Mesendoderm (in vitro differentiated cells): ENCODE data around the gene SPEF1.

Experiments
- DNase-seq: peaks from one replicate; pipeline ENCODE4 v3.0.0; 2013
- H2AK5ac ChIP-seq: 2 replicates; pipeline ENCODE4 v1.6.1; 2013; ENCODE audit warnings: low read length, inconsistent platforms
- H2BK120ac ChIP-seq: 2 replicates; pipeline ENCODE4 v1.6.1; 2013; ENCODE audit warnings: low read depth, mild to moderate bottlenecking, low read length, moderate library complexity, mixed read lengths
- H2BK15ac ChIP-seq: replicated peaks from 2 replicates; pipeline ENCODE4 v1.6.1; 2013; ENCODE audit warnings: low read depth, mild to moderate bottlenecking, moderate library complexity
- H2BK5ac ChIP-seq: 2 replicates; pipeline ENCODE4 v1.6.1; 2013; ENCODE audit warnings: low read length, inconsistent platforms
- H3K18ac ChIP-seq: 2 replicates; pipeline ENCODE4 v1.6.1; 2013; ENCODE audit warnings: mild to moderate bottlenecking, low read length, mixed read lengths
- H3K23ac ChIP-seq: one replicate; pipeline ENCODE4 v1.6.1; 2013; ENCODE audit warnings: low read length
- H3K27ac ChIP-seq: 2 replicates; pipeline ENCODE4 v1.5.1; 2013; ENCODE audit warnings: low read depth, mild to moderate bottlenecking, inconsistent platforms, low read length, moderate library complexity
- H3K27me3 ChIP-seq: 2 replicates; pipeline ENCODE4 v1.6.1; 2013; ENCODE audit warnings: low read length, control low read depth, mild to moderate bottlenecking, inconsistent platforms; ENCODE audit not compliant: insufficient read depth, poor library complexity
- H3K36me3 ChIP-seq: 2 replicates; pipeline ENCODE4 v1.6.1; 2013; ENCODE audit warnings: low read length, inconsistent platforms; ENCODE audit not compliant: control insufficient read depth, insufficient read depth
- H3K4ac ChIP-seq: one replicate; pipeline ENCODE4 v1.6.1; 2013; ENCODE audit warnings: low read depth, mild to moderate bottlenecking, low read length, moderate library complexity
- H3K4me1 ChIP-seq: 2 replicates; pipeline ENCODE4 v1.6.1; 2013; ENCODE audit warnings: low read depth, low read length, inconsistent platforms; ENCODE audit not compliant: control insufficient read depth
- H3K4me2 ChIP-seq: 2 replicates; pipeline ENCODE4 v1.6.1; 2013; ENCODE audit warnings: low read length
- H3K4me3 ChIP-seq: 2 replicates; pipeline ENCODE4 v1.5.1; 2013; ENCODE audit warnings: mild to moderate bottlenecking, low read length
- H3K56ac ChIP-seq: one replicate; pipeline ENCODE4 v1.6.1; 2013; ENCODE audit warnings: low read length
- H3K79me1 ChIP-seq: 2 replicates; pipeline ENCODE4 v1.6.1; 2013; ENCODE audit warnings: low read length, inconsistent platforms
- H3K79me2 ChIP-seq: 2 replicates; pipeline ENCODE4 v1.6.1; 2013; ENCODE audit warnings: mild to moderate bottlenecking, low read length; ENCODE audit not compliant: control insufficient read depth, insufficient read depth
- H3K9ac ChIP-seq: 2 replicates; pipeline ENCODE4 v1.6.1; 2013; ENCODE audit warnings: low read length, inconsistent platforms
- H4K5ac ChIP-seq: one replicate; pipeline ENCODE4 v1.6.1; 2013; ENCODE audit warnings: low read length
- H4K8ac ChIP-seq: one replicate; pipeline ENCODE4 v1.6.1; 2013; ENCODE audit warnings: low read depth, mild to moderate bottlenecking, control low read depth, low read length, moderate library complexity
- WGBS: extraction: QIAGEN DNeasy Blood & Tissue Kit; methylation state at CpG from one replicate; pipeline ENCODE4 v1.1.7; 2013; ENCODE audit warnings: low lambda C conversion rate, missing lambda C conversion rate; ENCODE audit not compliant: insufficient coverage; ENCODE audit errors: extremely low coverage; 5-methylcytosine and 5-hydroxymethylcytosine counted together

The SPEF1 gene

GRCh38 chr20:3784863-3785239, 3.6 kb upstream of the SPEF1 start:
- H3K4me3 ChIP-seq: no peak overlapping the region

GRCh38 chr20:3784216-3784853, 3.1 kb upstream of the SPEF1 start:
- Histone ChIP-seq H3K79me1 (peaks cover 18% of the 10 kb centered on the region), H3K79me2 (peaks cover 7% of the 10 kb centered on the region), H3K23ac (no peak overlapping the region), H3K27ac (no peak overlapping the region), H2BK15ac (no peak overlapping the region), H3K27me3 (peaks cover 1% of the 10 kb centered on the region), H3K9ac (no peak overlapping the region), H3K18ac (no peak overlapping the region), H3K4me1 (no peaks in the 10 kb centered on the region), H3K4me3 (no peak overlapping the region), H3K36me3 (peaks cover 3% of the 10 kb centered on the region), H3K4ac (no peak overlapping the region), H3K4me2 (no peak overlapping the region), H4K8ac (no peak overlapping the region), H2BK120ac (no peak overlapping the region), H2AK5ac (no peak overlapping the region), H3K56ac (no peak overlapping the region), H4K5ac (no peak overlapping the region), H2BK5ac (no peak overlapping the region)
- no CpG with 5 or more reads among the region's 17 CpGs for WGBS
- DNase-seq: no peak

More at GRCh38 chr20:3784863-3785239, 3.6 kb upstream of the SPEF1 start:
- Histone ChIP-seq H3K4me1 (no peaks in the 10 kb centered on the region), H3K4me2 (no peak overlapping the region), H3K27me3 (no peaks in the 10 kb centered on the region), H2BK15ac (no peak overlapping the region), H4K5ac (no peak overlapping the region), H3K27ac (no peak overlapping the region), H4K8ac (no peak overlapping the region), H3K9ac (peak overlapping the region; percentile 90), H3K79me2 (peaks cover 7% of the 10 kb centered on the region), H3K79me1 (peaks cover 18% of the 10 kb centered on the region), H3K4ac (no peak overlapping the region), H3K18ac (no peak overlapping the region), H2AK5ac (no peak overlapping the region), H3K23ac (no peak overlapping the region), H3K36me3 (peaks cover 3% of the 10 kb centered on the region), H2BK5ac (no peak overlapping the region), H2BK120ac (no peak overlapping the region), H3K56ac (peak overlapping the region; percentile 95)
- 100% methylated on average over 3 of the region's 6 CpGs for WGBS
- DNase-seq: no peak

GRCh38 chr20:3783511-3784195, 2.4 kb upstream of the SPEF1 start:
- H3K4me3 ChIP-seq: no peak overlapping the region
- H3K27ac ChIP-seq: no peak overlapping the region
- no CpG with 5 or more reads among the region's 10 CpGs for WGBS
- H3K4ac ChIP-seq: no peak overlapping the region
- H3K27me3 ChIP-seq: peaks cover 3% of the 10 kb centered on the region
- DNase-seq: no peak
- H3K79me1 ChIP-seq: peaks cover 18% of the 10 kb centered on the region
- H3K56ac ChIP-seq: no peak overlapping the region
- H3K4me1 ChIP-seq: no peaks in the 10 kb centered on the region
- H3K9ac ChIP-seq: no peak overlapping the region
- no peak overlapping the region for H3K18ac ChIP-seq
- peaks cover 7% of the 10 kb centered on the region for H3K79me2 ChIP-seq
- H4K5ac ChIP-seq: no peak overlapping the region
- H3K23ac ChIP-seq: no peak overlapping the region
- H3K36me3 ChIP-seq: peaks cover 3% of the 10 kb centered on the region
- no peak overlapping the region for H3K4me2 ChIP-seq
- no peak overlapping the region for H2BK15ac ChIP-seq
- H4K8ac ChIP-seq: no peak overlapping the region
- H2AK5ac ChIP-seq: no peak overlapping the region
- no peak overlapping the region for H2BK5ac ChIP-seq
- H2BK120ac ChIP-seq: no peak overlapping the region

- no peak for DNase-seq
- Histone ChIP-seq H3K36me3 (peaks cover 3% of the 10 kb centered on the region), H3K27me3 (peaks cover 4% of the 10 kb centered on the region), H4K5ac (no peak overlapping the region), H2BK15ac (no peak overlapping the region), H3K4me3 (no peak overlapping the region), H2BK5ac (no peak overlapping the region), H3K18ac (no peak overlapping the region), H3K23ac (no peak overlapping the region), H3K9ac (no peak overlapping the region), H3K79me1 (peaks cover 18% of the 10 kb centered on the region), H3K4ac (no peak overlapping the region), H3K56ac (no peak overlapping the region), H3K4me2 (no peak overlapping the region), H2AK5ac (no peak overlapping the region), H3K79me2 (peaks cover 7% of the 10 kb centered on the region), H4K8ac (no peak overlapping the region), H2BK120ac (no peak overlapping the region), H3K27ac (no peak overlapping the region), H3K4me1 (no peaks in the 10 kb centered on the region)
- WGBS: no CpG with 5 or more reads among the region's 2 CpGs
These were observed 1.8 kb upstream of the SPEF1 start for GRCh38 chr20:3783068-3783489.

GRCh38 chr20:3782597-3782996, 1.3 kb upstream of the SPEF1 start:
- no peak overlapping the region for H2BK5ac ChIP-seq
- no peak overlapping the region for H3K4me2 ChIP-seq
- no peak overlapping the region for H2BK120ac ChIP-seq
- H4K8ac ChIP-seq: no peak overlapping the region
- no peak overlapping the region for H4K5ac ChIP-seq
- H3K27me3 ChIP-seq: peaks cover 4% of the 10 kb centered on the region
- H2BK15ac ChIP-seq: no peak overlapping the region
- H3K9ac ChIP-seq: no peak overlapping the region
- H3K27ac ChIP-seq: no peak overlapping the region
- H3K36me3 ChIP-seq: peaks cover 3% of the 10 kb centered on the region
- no peak for DNase-seq
- no peak overlapping the region for H3K56ac ChIP-seq
- peaks cover 18% of the 10 kb centered on the region for H3K79me1 ChIP-seq
- whole genome bisulfite sequencing: no CpG with 5 or more reads among the region's 6 CpGs
- no peak overlapping the region for H3K4ac ChIP-seq
- peaks cover 7% of the 10 kb centered on the region for H3K79me2 ChIP-seq
- no peaks in the 10 kb centered on the region for H3K4me1 ChIP-seq
- no peak overlapping the region for H3K23ac ChIP-seq
- no peak overlapping the region for H3K18ac ChIP-seq
- H2AK5ac ChIP-seq: no peak overlapping the region
- H3K4me3 ChIP-seq: no peak overlapping the region
